ENCODE results near the gene ACKR2. TPM values are rescaled to one million over a fixed set of nuclear protein-coding genes. Genes with fewer than 3 reads are reported as not detected.

The ACKR2 gene
- total RNA-seq, 1 donor: under 0.01 TPM

DNA sequence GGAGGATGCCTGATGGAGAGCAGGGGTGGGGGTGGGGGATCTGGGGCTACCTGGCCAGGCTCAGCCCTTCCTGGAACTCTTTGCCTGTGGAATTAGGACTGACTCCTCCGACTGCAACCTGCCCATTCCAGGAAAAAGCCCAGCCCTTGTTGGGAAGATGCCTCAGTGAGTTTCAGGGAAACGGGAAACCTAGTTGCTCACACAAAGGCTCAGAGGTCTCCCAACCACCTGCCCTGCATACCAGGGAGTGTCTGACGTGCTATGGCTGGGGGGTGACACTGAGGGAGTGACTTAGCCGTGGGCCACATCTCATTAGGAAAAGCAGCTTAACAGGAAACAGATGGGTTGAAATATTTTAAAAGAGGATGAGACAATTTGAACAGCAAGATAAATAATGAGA is 38.5 kb downstream of the ACKR2 start:
- TF ChIP-seq, protein P1, sequence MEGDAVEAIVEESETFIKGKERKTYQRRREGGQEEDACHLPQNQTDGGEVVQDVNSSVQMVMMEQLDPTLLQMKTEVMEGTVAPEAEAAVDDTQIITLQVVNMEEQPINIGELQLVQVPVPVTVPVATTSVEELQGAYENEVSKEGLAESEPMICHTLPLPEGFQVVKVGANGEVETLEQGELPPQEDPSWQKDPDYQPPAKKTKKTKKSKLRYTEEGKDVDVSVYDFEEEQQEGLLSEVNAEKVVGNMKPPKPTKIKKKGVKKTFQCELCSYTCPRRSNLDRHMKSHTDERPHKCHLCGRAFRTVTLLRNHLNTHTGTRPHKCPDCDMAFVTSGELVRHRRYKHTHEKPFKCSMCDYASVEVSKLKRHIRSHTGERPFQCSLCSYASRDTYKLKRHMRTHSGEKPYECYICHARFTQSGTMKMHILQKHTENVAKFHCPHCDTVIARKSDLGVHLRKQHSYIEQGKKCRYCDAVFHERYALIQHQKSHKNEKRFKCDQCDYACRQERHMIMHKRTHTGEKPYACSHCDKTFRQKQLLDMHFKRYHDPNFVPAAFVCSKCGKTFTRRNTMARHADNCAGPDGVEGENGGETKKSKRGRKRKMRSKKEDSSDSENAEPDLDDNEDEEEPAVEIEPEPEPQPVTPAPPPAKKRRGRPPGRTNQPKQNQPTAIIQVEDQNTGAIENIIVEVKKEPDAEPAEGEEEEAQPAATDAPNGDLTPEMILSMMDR (IDR thresholded peaks at IDR 0.05; ENCODE audit: insufficient read depth, low read depth, low read length): no peak
- no peak for DNase-seq (ENCODE audit: low read depth)
- no peak overlapping the region for H3K4me3 ChIP-seq (ENCODE audit: low read depth, low read length)

DNA sequence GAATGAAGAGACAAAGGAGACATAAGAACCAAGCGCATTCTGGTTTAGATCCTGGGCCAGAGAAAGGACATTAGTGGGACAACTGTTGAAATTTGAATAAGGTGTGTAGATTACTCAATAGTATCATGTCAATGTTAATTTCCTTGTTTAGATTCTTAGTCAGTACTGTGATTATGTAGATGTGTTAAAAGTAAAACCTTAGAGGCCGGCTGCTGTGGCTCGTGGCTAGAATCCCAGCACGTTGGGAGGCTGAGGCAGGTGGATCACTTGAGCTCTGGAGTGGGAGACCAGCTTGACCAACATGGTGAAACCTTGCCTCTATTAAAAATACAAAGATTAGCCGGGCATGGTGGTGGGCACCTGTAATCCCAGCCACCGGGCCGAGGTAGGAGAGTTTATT is 39.8 kb downstream of the ACKR2 start:
- TF ChIP-seq, protein P1 (IDR thresholded peaks at IDR 0.05; ENCODE audit: insufficient read depth, low read depth, low read length): no peak
- DNase-seq (ENCODE audit: low read depth): no peak
- no peak overlapping the region for H3K4me3 ChIP-seq (ENCODE audit: low read depth, low read length)

DNA sequence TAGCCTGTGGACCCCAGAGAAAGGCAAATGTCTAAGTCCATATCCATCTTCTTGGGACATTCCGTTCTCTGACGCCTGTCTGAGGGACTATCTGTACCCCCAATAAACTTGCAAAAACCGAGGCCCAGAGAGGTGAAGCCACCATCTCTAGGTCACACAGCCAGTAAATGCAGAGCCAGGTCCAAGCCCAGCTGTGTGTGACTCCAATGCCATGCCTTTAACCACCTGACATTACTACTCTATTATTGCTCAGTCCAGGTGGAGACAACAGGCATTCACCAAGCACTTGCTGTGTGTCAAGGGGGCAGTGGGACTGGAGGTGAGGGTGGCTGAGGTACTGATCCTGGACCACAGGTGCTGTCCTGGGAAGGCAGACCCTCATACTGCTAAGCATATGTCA is 41.0 kb downstream of the ACKR2 start:
- TF ChIP-seq, protein P1 (IDR thresholded peaks at IDR 0.05; ENCODE audit: insufficient read depth, low read depth, low read length): no peak
- DNase-seq (ENCODE audit: low read depth): no peak

DNA sequence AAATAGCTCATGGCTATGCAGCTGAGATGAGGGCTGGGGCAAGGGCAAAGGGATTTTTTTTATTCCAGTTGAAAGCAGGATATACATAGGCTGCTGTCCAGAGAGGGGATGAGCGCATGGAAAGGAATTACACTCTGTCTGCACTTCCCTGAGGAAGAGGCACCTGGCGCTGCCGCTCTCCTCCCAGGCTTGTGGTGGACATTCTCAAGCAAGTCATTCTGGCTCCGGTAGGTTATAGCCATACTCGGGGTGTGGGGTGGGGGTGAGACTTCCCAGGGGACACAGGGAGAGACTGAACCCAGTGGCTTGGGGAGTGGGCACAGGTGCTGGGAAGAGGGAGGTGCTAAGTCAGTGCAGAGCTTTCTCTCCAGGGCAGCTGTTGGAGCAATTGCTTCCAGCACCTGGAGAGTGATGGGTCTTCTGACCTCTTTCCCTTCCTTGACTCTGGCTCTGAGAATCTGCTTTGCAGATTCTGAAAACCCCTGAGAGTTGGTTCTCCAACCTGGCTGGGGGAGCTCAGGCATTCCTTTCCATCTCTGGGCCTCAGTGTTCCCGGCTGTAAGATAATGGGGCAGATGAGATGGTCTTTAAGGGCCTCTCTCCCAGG is 42.1 kb downstream of the ACKR2 start:
- TF ChIP-seq, protein P1 (IDR thresholded peaks at IDR 0.05; ENCODE audit: insufficient read depth, low read depth, low read length): no peak
- no peak overlapping the region for H3K4me3 ChIP-seq (ENCODE audit: low read depth, low read length)
- no peak for DNase-seq (ENCODE audit: low read depth)

More for the DNA sequence above, 41.0 kb downstream of the ACKR2 start:
- H3K4me3 ChIP-seq (ENCODE audit: low read depth, low read length): no peak overlapping the region

DNA sequence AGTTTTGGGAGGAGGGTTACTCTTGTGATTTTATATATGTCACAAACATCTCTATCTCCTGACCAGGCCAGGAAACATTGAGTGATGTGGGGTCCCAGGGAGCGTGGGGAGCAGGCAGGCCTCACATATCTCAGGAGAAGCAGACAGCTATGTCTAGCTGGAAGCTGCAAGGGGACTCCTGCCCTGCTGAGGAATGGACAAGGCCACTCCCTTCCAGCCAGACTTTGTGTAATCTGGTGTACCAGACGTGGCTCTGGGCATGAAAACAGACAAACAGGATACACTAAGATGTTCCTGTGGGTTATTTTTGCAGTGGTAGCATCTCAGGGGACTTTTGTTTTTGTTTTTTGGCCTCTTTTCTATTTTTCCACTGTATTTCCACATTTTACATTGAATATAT is 43.2 kb downstream of the ACKR2 start:
- DNase-seq (ENCODE audit: low read depth): no peak
- TF ChIP-seq, protein P1 (IDR thresholded peaks at IDR 0.05; ENCODE audit: insufficient read depth, low read depth, low read length): no peak
- H3K4me3 ChIP-seq (ENCODE audit: low read depth, low read length): no peak overlapping the region

DNA sequence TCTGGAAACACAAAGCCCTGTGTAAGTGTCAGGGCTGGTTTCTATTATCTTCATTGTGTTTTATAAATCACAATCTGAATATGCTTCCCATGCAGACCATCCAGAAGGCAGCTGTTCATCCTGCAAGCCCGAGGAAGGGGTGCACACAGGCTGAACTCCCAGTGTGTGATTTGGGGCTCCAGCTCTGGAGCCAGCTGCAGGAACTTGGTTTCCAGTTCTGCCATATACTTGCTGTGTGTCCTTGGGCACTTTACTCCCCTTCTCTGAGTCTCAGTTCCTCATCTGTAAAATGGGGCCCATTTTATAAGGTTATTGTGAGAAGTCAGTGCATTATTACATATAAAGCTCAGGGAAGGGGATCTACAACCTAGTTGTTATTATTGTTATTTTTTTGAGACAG is 43.8 kb downstream of the ACKR2 start:
- H3K4me3 ChIP-seq (ENCODE audit: low read depth, low read length): no peak overlapping the region
- TF ChIP-seq, protein P1 (IDR thresholded peaks at IDR 0.05; ENCODE audit: insufficient read depth, low read depth, low read length): no peak
- no peak for DNase-seq (ENCODE audit: low read depth)

DNA sequence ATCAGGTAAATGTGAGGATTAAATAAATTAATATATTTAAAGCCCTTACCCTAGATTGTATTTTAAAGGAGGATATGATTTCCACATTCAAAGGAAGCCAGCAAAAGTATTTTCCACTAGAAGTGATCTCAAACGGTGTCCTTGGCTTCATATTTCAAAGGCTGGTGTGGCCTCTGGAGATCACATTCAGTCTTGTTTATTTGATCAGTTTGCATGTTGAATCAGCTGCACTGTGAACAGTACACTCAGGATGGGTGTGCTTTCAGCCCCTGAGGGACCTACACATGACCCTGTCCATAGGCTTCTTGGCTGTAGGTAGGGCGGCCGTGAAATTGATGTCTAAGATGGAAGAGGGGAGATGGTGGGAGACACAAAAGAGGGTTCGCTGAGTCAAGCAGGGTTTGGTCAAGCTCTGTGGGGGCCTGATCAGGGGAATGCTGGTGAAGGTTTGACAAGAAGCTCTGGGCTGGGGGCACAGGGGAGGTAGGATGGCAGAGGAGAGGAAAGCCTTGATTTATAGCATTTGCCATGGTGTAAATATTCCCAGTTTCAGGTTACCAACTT is 44.6 kb downstream of the ACKR2 start:
- no peak for DNase-seq (ENCODE audit: low read depth)
- TF ChIP-seq, protein P1 (IDR thresholded peaks at IDR 0.05; ENCODE audit: insufficient read depth, low read depth, low read length): no peak

More for the DNA sequence above, 44.6 kb downstream of the ACKR2 start:
- H3K4me3 ChIP-seq (ENCODE audit: low read depth, low read length): no peak overlapping the region
